Activated effector memory CD4-positive, alpha-beta T cell treated with anti-CD3 and anti-CD28 coated beads, Interleukin-2, amount 50 U/mL, for 16 hours (primary cell): ENCODE measurements around the gene PPP2R5C.
"Not testable (repeated sequence)": the region's sequence is repeated elsewhere in the genome, so short reads cannot be mapped to it uniquely, and the experiment has no call there.

ENCODE experiments used
- DNase-seq: peaks from one replicate; pipeline ENCODE4 v3.0.0-alpha.2; 2020

PPP2R5C gene

GRCh38 chr14:101956179-101956885 is 194.8 kb downstream of the PPP2R5C start:
- DNase-seq, result no peak

- peak; percentile 42 for DNase-seq
Measured at GRCh38 chr14:101957406-101958234, 196.1 kb downstream of the PPP2R5C start.

DNA sequence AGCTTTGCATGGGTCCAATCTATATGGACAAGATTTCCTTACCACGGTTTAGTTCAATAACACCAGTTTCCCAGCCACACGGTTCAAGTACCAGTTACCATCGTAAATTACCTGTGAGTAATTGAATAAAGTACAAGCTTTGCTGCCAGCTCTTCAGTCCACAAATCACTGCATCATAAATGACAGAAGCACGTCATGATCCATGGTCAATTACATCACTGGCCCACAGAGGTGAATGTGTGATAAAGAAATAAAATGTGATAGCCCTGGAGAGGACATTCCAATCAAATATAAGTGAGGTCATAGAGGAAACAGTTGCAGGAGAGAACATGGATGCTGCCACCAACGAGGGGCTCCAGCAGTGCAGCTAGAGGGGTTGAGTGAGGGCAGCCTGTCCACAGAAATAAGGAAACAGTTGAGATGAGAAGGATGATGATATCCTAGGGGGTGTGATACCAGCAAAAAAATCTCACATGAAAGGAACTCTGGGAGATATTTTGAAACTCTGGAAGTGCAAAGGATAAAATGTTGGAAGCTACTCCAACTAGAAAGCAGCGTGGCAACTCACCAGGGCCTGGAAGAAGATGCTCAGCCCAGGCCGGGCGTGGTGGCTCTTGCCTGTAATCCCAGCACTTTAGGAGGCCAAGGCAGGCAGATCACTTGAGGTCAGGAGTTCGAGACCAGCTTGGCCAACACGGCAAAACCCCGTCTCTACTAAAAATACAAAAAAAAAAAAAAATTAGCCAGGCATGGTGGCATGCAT is 197.1 kb downstream of the PPP2R5C start:
- DNase-seq, result no peak

GRCh38 chr14:101959277-101959676 is 197.8 kb downstream of the PPP2R5C start:
- no peak for DNase-seq

GRCh38 chr14:101960225-101960624 is 198.7 kb downstream of the PPP2R5C start:
- no peak for DNase-seq

GRCh38 chr14:101961011-101961721 is 199.7 kb downstream of the PPP2R5C start:
- peak; percentile 91 for DNase-seq

DNA sequence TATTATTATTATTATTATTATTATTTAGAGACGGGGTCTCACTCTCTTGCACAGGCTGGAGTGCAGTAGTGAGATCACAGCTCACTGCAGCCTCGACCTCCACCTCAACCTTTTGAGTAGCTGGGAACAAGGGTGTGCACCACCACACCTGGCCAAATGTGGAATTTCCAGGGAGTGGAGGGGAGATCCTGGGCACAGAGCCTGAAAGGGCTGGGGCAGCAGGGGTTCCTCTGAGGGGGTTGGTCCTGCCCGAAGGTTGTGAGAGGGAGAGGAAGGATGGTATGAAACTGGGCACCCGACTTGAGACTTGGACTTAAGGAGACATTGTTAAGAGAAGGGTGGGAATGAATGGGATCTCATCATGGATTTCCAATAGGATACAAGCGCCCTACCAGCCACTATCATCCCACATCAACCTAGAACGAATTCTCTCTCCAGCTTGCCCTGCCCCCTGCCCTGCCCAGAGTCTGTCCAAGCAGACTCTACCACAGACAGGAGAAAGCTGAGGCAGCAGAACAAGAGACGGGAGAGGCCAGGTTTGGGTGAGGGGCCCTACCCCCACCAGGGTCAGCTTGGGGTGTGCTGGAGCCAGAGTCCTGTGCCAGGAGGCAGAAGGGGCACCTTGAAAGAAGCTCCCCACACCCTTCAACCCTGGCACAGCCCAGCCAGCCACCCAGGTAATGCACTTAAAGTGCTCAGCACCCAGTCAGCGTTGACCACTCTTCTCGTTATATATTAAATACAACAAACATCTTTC is 200.4 kb downstream of the PPP2R5C start:
- no peak for DNase-seq

DNA sequence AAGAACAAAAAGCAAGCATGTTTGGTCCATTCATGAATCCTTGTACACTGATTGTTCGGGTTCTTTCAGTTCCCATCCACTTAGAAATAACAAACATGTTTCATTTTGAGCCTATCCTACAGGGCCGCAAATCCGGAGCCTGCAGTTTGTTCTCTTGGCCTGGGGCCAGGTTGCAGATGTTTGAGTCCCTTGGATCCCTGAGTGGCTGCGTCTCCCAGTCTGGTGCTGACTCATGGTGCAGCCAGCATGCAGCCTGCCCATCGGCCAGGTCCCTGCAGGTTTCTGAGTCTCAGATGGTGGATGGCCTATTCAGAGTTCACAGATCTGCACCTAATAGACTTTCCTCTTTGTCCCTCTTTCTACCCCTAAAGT is 201.0 kb downstream of the PPP2R5C start:
- DNase-seq, result no peak

DNA sequence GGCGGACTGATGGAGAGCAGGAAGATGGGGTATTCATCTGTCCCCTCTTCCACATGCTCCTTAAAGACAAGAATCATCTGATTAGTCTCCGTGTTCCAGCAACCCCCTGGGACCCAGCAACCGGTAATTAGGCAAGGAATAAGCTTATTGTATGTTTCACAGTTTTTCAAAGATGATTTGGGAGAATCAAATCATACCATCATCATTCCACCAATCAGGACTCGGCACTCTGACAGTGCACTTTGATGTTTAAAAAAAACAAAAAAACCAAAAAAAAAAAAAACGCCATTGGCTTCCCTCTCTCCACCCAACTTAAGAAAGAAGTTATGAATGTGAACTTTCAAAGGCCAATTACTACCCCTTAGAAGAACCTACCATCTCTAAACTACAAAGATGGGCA is 201.5 kb downstream of the PPP2R5C start:
- DNase-seq, result no peak

DNA sequence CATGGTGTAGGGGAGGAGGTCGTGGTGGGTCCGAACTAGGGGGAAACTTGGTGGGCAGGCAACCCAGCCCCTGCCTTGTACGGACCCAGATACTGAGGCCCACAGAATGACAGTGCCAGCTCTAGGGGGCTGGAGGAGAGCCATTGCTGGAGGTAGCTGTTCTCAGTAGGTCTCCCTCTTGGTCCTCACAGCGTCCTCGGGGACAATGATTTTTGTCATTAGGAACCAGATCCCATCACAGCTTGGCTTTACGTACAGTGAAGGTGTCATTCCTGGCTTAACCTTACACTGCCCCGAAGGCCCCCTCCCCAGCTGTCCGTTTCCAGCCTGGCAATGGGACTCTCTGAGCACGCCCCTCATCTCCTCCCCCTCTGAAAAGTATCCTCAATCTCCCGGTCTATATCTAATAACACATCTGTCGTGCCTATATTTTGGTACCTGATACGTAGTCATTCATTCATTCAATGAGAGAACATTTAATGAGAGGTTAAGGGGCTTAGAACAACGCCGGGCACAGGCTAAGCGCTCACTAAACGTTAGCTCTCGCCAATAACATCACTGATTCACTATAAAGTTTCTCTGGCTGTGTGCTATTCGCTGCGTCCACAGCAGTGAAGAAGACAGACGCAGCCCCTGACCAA is 202.3 kb downstream of the PPP2R5C start:
- no peak for DNase-seq

GRCh38 chr14:101964297-101965180 is 203.0 kb downstream of the PPP2R5C start, which contains the start of gene DYNC1H1:
TSS of gene DYNC1H1 (plus strand) at chr14:101964573. CDS start at chr14:101964692, 119 bp downstream.
- peak; percentile 96 for DNase-seq

DNA sequence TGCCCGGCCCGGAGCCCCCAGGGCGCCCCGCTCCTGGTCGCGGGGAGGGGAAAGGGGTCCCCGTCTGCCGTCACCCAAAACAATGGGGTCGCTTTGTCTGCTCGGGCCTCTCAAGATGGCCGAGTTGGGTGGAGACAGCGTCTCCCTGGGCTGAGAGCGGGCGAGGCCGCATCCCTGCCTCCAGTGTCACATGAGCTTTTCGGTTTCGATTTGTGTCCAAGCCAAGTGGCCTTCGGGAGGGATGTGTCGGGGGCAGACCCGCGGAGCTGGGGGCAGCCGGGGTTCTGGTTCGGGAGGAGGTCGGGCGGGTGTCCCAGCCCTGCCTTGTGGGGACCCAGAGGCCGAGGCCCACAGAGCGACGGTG is 203.7 kb downstream of the PPP2R5C start:
- peak; percentile 86 for DNase-seq

DNA sequence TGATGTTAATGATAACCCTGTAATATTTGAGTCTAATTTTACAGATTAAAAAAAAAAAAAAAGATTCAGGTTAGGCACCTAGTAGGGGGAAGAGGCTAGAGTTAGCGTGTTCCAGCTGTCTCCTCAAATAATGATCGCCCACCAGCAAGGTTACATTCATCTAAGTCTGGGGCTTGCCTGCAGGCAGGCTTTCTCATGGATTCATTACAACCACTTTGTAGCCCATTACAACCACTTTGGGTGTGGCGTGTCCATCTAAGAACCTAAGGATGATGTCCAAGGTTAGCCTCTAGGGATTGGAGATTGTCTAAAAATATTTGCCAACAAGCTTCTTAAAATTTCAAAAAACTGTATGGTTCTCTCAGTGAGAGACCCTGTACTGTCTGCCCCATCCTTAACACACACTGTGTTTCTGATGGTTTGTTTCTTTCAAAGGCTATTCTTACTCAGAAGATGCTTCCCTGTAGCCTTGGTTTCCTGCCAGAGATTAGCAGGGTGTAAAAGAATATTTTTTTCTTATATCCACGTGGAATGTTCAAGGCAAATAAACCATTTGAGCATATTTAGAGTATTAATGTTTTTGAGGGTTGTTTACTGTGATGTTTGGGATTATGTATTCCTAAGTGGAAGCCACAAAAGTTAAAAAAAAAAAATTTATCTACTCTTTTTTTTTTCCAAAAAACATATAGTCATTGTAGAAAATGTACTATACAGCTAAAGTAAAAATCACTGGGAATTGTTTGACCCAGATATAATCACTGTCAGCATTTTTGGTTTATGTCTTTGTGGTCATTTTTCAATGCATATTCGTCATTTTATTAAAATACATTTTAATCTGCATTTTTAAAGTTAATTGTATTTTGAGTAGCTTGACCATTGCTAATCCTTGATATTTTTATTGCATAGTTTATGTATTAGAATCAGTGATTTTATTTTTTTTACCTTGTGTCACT is 204.5 kb downstream of the PPP2R5C start:
- no peak for DNase-seq

GRCh38 chr14:101966742-101967141 is 205.2 kb downstream of the PPP2R5C start:
- DNase-seq, result no peak

- no peak for DNase-seq
Measured at GRCh38 chr14:101968186-101968585, 206.7 kb downstream of the PPP2R5C start.

GRCh38 chr14:101969481-101969880 is 208.0 kb downstream of the PPP2R5C start:
- no peak for DNase-seq

- DNase-seq, result no peak
Measured at GRCh38 chr14:101970830-101971400, 209.4 kb downstream of the PPP2R5C start.

- DNase-seq, result not testable (repeated sequence)
Measured at GRCh38 chr14:101971458-101971857, 209.9 kb downstream of the PPP2R5C start.
